ENCODE data around the gene BABAM1.

The BABAM1 gene

DNA sequence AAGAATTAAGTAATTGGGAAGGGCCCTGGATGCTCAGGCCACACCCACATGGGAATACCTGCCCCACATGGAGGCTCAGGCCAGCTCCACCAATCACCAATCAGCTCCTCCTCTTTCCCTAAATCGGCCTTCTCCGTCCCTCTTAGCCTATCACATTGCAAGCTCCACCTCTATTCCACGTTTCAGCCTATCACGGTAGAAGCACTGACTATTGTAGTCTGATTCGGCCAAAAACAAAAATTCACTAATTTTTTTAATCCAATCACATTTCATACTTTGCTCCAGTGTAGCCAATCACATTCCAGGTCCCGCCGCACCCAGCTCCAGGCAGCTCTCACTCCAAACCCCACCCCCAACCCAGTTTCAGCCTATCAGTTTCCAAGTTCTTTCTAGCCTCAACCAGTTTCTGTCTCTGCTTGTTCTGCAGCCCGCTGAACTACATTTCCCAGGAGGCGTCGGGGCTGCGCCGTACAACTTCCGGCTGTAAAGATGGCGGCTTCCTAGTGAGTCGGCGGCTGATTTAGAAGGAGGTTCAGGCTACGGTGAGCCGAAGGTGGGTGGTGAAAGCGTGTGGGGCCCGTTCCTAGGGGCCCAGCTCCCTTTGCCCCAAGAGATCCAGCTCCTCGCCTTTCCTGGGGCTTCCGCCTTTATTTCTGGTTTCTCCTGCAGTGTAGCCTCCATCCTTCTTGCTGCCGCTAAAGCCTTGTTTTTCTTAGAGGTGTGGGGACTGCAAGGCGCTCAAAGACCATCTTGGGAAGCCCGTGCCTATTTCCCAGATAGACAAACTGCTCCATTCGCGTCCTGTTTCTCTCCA is at the start of gene BABAM1:
BABAM1 (plus strand) TSS at position 469 of the 814 bp plus-strand sequence. CDS start 1,364 bp downstream, outside the sequence.
- DNase-seq: peak; percentile 83 to 86

DNA sequence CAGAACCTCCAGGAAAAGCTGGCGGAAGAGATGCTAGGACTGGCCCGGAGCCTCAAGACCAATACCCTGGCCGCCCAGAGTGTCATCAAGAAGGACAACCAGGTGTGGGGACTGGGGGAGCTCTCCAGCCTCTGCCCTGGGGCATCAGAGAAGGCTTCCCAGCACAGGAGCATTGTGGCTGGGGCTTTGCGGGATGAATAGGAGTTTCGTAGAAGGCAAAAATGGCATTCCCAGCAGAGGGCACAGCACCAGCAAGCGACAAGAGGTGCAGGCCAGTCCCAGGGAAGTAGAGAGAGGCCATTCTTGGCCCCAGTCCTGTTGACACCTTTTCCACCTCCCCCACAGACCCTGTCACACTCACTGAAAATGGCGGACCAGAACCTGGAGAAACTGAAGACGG is 48.0 kb upstream of the BABAM1 start:
- no peak for DNase-seq

DNA sequence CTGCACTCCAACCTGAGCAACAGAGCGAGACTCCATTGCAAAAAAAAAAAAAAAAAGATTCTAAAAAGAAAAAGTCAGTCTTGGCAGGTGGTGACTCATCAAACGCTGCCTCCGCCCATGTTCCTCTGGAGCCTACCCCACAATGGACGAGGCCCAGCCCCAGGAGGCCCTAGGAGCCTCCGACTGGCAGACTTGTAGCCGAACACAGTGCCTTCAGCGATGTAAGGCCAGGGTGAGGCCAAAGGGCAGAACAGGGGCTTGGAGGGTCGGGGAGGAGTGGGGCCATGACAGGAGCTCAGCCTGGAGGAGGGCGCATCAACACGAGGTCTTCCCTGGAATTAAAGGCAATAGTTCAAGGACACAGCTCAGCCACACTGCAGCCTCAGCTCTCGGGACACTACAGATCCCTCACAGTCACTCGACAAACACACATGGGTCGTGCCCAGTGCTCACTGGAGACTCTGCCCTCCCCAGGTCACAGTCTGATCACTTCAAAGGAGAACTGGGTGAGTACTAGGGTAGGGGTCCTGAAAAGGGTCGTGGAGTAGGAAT is 47.0 kb upstream of the BABAM1 start:
- DNase-seq: no peak

DNA sequence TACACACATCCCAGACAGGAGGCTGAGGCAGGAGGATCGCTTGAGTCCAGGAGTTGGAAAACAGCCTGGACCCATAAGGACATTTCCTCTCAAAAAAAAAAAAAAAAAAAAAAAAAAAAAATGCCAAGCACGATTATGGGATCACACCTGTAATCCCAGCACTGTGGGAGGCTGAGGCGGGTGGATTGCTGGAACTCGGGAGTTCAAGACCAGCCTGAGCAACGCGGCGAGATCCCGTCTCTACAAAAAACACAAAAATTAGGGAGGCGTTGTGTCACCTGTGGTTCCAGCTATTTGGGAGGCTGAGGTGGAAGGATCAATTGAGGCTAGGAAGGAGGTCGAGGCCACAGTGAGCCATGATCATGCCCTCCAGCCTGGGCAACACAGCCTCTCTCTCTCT is 42.2 kb upstream of the BABAM1 start:
- no peak for DNase-seq

DNA sequence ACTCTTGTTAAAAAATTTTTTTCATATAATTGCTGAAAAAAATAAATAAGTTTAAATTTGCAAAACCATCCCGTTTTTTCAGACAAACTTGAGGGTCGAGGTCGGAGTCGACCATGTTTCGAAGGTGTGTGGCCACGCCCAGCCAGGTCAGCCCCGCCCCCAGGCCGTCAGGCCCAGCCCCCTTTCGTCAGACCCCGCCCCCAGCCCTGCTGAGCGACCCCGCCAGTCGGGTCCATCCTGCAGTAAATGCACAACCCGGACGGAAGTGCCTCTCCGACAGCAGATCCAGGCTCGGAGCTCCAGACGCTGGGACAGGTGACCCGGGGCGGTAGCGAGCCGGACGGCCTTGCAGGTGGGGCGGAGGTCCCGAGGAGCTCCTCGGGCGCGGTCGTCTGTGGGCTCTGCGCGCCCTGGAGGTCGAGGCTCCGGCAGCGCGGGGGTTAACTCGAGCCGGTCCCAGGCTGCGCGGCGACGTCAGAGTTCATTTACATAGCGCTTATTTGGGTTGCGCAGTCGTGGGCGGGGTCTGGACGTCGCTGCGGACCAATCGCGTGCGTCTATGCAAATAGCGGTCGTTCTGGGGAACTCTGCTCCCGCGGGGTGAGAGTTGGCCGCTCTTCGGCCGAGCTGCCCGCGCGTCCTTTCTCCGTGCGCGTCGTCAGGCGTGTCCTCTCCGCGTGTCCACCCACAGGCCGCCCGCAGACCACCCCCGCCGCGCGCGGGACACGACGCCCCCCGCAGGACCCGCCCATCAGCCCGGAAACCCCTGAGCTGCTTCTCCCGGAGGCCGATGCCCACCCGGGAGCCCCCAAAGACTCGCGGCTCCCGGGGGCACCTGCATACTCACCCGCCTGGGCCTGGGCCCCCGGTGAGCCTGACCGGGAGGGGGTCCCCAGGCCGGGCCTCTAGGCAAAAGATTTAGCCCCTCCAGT is 41.0 kb upstream of the BABAM1 start, which contains the start of gene OCEL1:
OCEL1 (plus strand) TSS at position 225 of the 932 bp plus-strand sequence; CDS start at position 247, 22 bp downstream.
- peak; percentile 89 to 92 for DNase-seq

DNA sequence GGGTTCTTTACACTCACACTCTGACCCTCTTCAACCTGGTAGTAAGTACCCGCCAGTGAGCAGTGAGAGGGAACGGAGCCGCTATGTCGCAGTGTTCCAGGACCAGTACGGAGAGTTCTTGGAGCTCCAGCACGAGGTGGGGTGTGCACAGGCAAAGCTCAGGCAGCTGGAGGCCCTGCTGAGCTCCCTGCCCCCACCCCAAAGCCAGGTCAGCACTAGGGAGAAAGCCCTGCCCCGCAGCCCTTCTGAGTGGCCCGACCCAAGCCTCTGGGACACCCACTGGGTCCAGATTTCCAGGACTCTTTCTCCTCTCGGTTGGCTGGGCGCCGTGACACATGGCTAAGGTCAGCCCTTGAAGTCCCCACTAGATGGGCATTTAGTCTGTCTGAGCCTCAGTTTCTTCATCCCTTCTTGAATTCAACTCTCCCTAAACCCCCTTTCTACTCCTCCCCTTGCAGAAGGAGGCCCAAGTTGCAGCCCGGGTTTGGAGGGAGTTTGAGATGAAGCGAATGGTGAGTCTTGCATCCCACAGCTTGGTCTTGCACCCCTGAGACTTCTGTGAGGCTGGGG is 39.4 kb upstream of the BABAM1 start:
- no peak for DNase-seq

DNA sequence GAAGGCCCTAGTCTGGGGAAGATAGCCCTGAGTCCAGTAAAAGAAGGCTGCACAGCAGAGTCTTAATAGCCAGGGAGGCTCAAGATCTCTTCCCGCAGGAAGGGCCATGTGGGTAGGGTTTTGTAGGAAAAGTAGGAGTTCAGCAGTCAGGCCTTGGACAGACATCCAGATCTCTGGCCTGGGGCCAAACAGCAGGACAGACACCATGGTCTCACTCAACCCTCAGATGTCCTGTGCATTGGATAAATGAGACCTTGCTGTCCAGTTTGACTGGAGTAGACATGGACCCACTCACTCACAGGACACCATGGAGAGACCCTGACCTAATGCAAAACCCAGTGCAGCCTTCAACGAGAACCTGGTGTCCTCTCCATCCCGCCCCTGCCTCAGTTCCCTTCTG is 37.4 kb upstream of the BABAM1 start:
- DNase-seq: no peak

DNA sequence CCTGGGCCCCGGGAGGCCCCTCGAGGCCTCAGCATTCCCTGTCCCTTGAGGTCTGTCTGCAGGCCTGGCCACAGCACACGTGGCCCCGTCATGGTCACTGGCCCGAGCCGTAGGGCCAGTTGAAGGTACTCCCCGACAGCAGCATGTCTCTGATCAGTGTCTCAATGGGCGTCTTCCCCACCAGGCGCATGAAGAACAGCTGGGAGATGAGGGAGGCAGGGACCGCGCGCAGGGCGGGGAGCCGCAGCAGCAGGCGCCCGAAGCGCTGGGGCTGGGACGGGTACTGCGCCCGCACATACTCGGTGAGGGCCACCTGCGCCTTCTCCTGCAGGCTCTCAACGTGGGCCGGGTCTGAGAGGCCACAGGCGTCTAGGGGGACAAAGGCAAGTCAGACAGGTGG is 35.0 kb upstream of the BABAM1 start:
- DNase-seq: no peak

DNA sequence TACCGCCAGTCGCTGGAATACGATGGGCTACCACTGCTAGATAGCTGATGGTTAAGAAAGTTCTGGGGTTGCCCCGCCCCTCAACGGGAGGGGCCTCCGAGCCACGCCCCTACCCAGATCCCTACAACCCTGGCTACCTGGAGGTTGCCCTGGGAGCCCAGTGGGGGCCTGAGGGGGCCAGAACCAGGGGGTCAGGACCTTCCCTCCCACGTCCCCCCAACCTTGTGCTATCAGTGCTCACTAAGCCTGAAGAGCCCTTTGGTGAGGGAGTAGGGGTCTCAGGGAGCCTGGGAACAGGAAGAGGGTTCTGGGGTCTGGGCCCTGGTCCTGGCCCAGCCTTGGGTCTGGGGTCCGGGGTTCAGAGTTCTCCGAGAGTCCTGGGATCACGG is 32.3 kb upstream of the BABAM1 start:
- peak; percentile 15 for DNase-seq

DNA sequence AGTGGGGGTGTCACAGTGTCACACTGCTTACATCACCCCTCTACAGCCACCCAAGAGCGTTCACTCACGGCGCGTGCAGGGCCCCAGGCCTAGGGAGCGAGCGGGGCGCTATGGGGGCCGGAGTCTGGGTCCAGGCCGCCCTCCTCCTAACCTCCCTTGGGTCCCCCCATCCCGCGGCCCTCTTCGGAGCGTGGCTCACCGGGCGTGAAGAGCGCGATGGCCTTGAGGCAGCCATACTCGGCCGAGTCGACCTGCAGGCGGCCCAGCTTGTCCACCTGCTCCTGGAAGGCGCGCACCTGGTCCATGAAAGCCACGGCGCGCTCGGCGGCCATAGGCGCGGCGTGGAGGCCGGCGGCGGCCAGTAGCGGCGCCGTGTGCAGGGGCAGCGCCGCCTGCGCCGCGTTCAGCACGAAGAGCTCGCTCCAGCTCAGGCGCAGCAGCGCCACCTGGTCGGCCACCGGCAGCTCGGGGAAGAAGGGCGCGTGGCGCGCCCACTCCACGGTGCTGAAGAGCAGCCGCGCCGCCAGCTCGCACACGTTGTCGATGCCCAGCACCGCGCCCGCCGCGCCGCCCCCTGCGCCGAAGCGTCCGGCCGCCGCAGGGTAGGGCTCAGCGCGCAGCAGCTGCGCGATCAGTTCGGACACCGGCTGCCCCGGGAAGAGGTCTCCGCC is 31.8 kb upstream of the BABAM1 start:
- peak; percentile 25 to 68 for DNase-seq

DNA sequence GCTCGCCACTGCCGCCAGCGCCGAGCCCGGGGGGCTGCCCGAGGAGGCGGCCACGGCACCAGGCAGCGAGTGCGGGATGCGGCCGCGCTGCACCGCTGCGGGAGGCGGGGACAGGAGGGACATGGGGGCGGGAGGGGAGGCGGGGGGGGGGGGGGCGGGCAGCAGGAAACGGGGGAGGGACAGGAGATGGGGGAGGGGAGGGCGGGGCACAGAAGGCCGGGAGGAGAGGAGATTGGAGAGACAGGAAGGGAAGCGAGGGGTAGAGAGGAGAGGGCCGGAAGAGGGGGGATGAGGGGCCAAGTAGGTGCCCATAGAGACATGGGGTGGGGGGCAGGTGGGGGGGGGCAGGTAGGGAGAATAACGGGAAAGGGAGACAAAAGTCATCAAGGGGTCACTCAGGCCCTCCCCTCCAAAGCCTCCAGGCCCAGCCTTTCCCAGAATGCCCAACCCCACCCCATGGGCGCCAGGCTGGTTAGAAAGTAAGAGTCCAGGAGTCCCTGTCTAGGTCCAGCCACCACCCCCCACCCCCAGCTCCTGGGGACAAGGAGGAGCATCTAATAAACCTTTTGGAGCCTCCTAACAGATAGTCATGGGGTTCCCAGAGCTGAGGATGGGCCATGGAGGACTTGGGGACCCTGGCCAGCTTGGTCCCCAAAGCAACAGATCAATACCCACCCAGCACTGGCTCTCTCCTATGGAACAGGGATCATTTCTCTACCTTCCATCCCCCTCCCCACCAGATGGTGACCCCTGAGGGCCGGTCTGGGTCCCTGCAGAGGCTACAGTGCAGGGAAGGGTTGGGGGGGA is 31.1 kb upstream of the BABAM1 start:
- DNase-seq: no peak

DNA sequence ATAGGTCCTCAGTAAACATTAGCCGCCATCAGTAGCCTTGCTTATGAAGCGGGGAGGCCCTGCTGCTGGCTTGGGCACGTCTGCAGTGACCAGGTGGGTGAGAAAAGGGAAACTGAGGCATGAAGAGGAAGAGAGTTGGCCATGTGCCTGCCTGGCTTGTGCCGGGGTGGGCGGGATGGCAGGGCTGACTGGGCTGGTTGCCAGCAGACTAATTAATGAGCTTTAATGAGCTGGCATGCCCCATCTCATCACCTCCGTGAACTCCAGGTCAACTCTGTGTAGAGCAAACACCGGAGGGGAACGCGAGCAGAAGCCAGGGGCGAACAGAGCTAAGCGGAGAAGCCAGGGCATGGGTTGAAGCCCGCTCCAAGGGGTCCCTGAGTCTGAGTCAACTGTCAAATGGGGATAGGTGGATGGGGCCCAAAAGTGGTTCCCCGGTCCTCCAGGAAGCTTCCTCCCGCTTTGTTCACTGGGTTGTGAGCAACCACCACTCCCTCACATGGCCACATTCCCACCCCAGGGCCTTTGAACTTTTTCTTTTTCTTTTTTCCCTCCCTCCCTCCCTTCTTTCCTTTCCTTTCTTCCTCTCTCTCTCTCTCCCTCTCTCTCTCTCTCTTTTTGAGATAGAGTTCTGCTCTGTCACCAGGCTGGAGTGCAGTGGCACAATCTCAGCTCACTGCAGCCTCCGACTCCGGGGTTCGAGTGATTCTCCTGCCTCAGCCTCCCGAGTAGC is 30.3 kb upstream of the BABAM1 start:
- no peak for DNase-seq

DNA sequence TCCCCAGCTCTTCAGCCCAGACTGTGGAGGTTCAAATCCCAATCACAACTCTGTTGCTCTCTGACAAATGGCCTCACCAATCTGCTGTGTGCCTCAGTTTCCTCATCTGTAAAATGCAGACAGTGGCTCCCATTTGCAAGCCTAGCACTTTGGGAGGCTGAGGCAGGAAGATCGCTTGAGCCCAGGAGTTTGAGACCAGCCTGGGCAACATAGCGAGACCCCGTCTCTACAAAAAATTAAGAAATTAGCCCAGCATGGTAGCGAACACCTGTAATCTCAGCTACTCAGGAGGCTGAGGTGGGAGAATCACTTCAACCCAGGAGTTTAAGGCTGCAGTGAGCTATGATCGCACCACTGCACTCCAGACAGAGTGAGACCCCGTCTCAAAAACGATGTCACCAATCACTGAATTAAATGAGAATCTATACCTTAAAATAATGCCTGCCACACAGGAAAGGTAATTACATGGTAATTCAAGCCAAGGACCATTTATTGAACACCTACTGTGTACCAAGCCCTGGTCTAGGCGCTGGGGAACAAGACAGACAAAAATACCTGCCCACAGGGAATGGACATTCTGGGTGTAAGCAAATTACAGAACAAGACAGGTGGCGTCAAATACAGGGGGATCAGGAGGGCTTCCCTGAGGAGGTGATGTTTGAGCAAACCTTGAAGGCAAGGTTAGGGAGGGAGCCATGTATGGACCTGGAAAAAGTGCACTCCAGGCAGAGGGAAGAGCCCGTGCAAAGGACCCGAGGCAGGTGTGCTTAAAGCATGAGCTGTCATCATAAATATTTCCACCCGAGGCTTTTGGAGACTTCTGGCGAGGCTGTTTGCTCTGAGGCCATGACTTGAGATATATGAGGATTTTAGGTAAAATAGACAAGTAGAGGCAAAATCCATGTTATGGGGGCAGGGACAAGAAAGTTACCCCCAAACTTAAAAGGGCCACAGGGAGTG is 29.2 kb upstream of the BABAM1 start:
- DNase-seq: no peak

DNA sequence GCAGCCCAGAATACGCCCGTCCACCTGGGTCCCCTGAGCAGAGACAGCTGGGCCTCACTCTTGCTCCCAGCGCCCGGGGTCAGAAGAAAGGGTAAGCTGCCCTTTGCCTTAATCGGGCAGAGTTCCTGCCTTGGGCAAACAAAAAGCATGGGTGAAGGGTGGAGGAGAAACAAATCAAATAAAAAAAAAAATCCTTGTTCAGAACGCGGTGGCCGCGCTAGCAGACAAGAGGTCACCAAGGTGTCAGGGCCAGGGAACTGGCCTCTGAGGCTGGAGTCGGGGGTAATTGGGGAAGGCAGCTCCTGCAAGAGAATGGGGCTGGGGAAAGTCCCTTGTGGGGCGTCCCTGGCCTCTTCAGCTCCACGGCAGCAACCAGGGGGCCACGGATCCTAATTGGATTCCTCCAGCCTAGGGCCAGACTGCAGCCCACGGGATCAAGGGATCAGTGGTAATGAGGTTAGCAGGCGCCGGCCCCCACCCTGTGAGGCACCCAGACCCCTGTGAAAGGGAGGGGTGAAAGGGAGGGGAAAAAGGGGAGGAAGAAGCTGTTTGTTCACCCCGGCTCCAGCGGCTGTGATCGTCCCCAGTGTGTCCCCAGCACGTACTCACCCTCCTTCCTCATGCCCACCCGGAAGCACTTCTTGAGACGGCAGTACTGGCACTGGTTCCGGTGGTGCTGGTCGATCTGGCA is 27.0 kb upstream of the BABAM1 start:
- DNase-seq: no peak

DNA sequence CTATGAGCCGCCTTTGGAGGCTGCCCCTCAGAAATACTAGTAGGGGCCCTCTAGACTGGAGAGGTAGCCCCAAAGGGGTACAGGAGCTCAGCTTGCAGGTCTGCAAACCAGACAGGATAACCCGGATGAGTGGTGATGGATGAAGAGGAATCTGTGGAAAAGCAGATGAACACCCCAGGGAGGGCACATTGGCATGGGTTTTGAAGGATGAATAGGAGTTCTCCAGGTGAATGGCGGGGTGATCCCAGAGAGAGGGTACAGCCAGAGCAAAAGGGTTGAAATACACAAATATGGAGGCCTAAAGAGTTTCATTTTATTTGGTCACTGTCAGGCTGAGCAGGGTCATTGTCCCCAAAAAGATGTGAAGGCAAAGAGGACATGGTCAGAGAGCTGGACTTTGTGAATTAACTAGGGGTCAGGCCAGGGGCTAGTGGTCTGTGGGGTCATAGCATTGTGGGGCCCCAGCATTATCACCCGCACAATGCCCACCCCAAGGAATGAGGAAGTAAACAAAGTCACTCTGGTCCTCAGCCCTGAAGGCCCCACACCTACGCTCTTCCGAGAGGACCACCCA is 26.3 kb upstream of the BABAM1 start:
- no peak for DNase-seq

DNA sequence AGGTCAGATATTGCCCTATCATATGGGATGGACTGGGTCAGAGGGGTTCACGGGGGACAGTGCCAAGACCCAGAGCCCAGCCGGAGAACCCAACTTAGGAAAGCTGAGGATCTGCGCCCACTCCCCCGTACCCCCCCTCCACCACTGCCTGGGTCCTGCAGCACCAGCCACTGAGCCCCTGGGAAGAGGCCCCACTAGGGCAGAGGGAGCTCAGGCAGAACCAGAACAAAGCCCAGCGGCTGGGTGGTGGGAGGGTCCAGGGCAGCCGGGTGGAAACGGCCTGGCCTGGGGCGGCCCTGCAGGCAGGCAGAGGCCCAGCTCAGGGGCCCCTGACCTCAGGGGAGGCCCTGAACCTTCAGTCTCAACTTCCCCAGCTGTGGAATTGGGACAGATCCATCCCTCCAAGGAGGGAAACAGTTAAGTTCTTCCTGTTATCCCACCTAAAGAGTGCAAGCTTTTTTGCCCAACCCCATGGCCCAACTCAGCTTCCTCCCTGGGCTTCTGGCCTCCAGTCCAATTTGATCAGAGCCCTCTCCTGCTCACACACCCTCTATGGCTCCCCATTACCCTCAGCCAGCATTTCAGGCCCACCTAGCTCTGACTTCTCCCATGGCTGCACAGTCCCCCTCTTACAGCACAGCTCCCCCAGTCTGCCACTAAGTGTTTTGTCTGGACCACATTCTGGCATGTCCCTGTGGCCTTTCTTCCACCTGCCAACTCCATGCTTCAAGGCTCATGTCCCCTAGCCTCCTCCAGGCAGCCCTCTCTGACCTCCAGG is 24.6 kb upstream of the BABAM1 start:
- DNase-seq: no peak

DNA sequence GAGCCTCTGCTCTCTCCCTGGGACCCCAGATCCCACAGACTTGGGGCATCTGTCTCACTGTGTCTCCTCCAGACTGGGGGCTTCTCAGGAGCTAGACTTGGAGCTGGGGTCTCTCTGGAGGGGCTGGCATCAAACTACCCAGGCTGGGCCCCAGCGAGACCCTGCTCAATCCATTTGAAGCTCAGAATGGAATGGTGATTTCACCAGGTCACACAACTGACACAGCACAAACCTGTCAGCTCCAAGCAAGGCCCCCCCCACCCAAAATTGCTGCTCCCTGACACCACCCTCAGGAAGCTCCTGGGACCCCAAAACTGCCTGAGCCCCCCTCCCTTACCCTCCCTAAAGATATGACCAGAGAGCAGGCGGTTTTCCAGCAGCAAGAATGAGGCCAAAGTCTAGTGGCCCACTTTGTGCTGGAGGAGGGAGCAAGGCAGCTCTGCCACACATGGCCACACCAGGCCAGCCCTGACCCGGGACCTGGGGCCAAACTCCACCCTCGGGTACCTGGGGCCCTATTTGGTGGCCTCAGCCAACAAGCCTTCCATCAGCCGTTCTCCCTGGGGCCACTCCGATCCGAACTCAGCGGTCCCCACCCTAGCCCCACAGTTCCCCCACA is 23.9 kb upstream of the BABAM1 start:
- DNase-seq: no peak
